D341Med (cell line): Measurements from ENCODE around the gene CEP72.

Experiments used
- DNase-seq: peaks from one replicate; pipeline ENCODE4 v3.0.0; 2012; ENCODE audit warnings: low spot score

The CEP72 gene

DNA sequence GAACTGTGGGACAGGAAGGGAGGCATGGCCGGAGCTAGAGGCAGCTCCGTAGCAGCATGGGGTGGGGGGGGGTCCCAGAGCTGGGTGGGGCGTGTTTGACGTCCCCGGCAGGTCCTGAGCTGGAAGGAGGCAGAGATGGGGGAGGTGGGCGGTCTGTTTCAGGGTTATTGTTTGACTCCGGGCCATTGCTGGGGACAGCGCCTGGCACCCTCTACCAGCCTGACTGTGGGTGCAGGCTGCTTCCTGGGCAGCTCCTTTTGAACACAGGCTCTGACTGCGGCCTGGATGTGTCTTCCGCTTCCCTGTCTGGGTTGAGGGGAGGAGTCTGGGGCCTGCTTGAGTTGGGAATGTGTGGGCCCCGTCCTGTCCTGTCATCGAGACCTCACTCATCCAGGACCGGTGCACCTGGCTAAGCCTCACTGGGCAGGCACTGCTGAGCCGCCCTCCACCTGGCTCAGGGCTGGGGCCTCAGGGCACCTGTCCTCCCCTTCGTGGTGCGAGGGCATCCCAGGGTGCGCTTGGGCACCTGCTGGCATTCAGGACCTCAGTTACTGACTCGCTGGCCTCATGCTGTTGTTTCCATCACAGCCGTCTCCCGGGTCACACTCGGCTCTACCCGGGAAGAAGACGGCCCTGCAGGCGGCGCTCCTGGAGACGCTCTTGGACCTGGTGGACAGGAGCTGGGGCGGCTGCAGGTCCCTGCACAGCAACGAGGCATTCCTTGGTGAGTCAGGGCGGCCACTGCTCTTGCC is 26.5 kb downstream of the CEP72 start:
- no peak for DNase-seq

GRCh38 chr5:639253-639530 is 27.1 kb downstream of the CEP72 start:
- DNase-seq: no peak

DNA sequence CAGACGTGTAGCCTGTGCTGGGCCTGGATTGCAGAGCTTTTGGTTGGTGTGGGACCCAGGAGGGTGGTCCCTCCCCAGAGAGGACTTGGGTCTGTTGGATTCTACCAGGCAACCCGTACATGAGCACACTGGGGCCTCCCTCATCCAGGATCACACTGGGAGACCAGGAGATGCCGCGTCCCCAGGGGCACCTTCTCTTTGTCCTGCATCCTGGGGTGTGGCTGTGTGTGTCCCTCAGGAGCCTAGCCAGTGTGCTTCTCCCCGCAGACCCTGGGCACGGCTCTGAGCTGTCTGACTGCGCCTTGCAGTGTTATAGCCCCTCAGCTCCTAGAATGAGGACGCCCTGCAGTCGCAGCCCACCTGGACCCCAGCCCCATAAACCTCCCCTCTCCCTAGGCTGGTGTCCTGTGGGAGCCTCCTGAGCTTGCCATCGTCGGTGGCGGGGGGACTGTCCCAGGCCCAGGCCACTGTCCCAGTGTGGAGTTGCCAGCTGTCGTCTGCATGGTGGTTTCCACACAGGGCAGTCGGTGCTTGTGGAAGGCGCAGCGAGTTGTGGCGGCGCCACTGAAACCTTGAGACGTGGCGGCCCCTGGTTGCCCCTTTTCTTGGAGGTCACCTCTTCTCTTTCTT is 27.6 kb downstream of the CEP72 start:
- no peak for DNase-seq

DNA sequence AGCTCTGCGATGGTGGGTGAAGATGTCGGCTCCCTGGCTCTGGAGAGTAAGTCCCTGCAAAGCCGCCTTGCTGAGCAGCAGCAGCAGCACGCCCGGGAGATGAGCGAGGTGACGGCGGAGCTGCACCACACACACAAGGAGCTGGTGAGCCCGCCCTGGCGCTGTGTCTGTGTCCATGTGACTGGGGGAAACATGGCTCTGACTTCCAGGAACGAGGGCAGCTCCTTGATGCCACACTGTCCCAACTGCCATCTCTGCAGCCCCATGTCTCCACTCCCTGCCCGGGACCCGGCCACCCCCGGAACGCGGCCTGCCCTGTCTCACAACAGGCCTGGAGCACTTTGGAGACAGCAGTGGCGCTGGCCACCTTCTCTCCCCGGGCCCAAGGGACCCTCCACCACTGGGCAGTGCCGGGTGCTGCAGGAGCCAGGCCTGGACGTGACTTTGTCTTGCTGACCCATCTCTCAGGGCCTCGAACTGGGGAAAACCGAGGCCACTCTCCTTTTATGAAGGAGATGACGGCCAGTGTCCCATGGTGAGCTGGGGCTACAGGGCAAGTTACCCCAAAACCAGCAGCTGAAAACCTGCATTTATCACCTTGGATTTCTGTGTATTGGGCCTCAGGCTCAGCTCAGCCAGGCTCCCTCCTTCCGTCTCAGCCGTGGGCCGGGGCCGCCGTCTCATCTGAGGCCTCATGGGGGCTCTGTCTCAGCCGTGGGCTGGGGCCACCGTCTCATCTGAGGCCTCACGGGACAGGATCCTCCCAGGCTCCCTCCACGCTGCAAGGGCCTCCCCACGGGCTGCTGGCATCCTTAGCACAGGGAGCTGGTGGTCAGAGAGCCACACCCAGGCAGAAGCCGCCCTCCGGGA is 28.6 kb downstream of the CEP72 start:
- DNase-seq: no peak

DNA sequence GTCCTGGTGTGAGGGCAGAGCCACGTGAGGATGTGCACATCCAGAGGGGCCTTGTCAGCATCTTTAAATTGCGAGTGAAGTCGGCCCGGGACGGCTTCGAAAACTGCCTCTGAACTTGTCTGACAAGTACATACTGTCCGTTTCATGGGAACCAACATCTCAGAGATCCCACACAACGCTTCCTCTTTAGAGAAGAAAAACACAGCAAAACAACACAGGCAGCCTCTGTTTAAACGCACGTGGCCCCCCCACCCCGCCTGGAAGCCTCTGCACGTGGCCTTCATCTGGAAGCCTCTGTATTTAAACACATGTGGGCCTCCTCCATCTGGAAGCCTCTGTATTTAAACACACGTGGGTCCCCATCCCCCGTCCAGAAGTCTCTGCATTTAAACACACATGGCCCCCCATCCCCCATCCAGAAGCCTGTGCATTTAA is 29.2 kb downstream of the CEP72 start:
- DNase-seq: no peak

DNA sequence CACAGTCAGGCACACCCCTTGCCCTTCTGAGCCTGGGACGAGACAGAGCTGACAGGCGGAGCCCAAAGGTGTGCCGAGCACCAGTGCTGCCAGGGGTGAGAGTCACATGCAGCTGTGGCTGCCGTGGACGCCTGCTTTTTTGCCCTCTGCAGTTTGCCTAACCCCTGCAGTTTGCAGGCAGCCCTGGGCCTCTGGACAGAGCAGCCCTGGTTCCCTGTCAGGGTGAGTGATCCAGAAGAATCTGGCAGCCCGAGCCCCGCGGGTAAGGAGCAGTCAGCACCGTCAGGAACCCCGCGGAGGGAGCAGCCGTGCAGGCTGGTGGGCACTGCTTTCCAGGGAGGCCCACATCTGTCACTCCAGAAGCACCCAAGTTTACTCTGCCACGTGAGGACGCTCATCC is 30.3 kb downstream of the CEP72 start:
- DNase-seq: no peak

DNA sequence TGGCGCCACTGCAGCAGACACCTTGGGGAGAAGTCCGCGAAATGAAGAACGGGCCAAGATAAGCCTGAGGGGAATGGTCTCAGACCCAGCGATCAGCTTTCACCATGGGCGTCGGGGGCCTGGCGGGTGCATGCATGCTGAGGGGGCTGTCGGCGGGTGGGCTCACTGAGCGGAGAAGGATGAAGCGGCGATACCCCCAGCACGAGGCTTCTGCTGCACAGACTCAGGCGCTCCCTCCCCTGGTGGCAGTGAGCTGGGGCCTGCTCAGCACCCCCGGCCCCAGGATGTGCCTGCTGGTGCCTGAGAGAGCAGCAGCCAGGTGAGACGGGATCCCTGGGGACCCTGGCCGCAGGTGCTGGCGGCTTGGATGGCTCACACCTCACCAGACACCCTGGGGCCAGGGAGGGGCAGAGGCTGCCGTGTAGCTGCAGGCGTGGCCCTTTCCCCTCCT is 31.2 kb downstream of the CEP72 start:
- no peak for DNase-seq

DNA sequence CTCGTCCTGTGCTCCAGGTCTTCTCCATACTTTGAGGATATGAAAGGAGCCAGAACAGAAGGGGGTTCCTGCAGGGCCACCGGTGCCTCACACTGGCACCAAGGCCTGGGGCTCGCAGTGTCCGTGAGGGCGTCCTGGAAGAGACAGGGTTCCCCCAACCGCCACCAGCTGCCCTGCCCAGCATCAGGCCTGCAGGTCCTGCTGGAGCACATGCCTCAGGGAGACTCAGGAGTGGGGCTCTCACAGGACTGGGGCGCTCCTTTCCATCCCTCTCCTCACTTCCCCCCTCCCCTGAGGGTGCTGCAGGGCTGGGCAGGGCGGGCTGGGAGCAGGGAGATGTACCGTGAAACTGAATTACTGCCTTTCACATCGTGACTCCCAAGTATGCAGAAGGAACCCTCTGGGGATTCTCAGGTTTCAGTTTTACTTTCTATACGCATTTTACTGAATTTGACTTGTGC is 31.7 kb downstream of the CEP72 start:
- DNase-seq: no peak

DNA sequence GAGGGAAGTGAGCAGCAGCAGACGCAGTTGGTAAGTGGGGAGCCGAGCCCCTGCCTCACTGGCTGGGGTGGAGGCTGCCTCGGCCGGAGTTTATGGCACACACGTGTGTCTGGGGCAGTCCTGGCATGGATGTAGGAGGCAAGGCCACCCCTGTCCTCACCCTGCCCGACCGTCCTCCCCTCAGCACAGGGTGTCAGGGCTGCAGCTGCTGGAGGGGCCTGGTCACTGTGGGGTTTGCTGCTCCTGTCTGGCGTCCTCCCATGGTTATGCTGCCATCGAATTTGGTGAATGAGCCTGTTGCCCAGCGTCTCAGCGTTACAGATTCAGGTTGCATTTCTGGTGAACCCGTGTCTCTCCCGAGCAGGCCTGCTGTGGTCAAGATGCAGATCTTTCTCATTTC is 32.4 kb downstream of the CEP72 start:
- DNase-seq: no peak

GRCh38 chr5:644971-645370 is 32.8 kb downstream of the CEP72 start:
- DNase-seq: no peak

DNA sequence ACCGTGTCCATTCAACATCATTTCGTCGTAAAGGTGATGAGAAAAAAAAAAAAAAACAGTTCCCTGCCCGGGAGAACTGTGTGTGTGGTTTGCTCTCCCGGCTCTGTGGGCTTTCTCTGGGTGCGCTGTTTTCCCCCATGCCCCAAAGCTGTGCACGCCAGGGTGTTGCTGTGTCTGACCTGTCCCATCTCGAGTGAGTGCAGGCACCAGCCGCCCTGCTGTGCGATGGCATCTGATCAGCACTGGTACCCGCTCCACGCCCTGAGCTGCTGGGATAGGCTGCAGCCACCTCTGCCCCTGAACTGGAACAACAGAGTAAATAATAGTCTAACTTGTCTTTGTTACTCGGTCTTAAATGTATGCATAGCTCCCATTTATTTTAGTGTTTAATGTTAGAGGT is 33.3 kb downstream of the CEP72 start:
- DNase-seq: no peak

- no peak for DNase-seq
Observed at GRCh38 chr5:646396-647201, 34.5 kb downstream of the CEP72 start.

GRCh38 chr5:647311-647710 is 35.2 kb downstream of the CEP72 start:
- DNase-seq: no peak

DNA sequence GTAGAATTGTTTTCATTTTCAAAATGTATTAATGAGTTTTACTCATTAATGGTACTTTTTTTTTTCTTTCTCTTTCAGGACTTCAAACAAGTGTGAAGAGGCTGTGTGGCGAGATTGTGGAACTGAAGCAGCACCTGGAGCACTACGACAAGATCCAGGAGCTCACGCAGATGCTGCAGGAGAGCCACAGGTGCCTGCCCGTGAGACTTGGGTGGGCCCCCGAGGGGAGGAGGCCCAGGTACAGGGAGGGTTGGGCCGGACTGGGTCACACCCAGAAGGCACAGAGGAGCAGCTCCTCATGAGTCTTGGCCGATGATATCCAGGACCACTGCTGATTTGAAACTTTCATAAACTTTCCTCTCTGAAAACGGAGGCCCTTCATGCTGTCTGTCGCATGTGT is 35.6 kb downstream of the CEP72 start:
- DNase-seq: no peak

DNA sequence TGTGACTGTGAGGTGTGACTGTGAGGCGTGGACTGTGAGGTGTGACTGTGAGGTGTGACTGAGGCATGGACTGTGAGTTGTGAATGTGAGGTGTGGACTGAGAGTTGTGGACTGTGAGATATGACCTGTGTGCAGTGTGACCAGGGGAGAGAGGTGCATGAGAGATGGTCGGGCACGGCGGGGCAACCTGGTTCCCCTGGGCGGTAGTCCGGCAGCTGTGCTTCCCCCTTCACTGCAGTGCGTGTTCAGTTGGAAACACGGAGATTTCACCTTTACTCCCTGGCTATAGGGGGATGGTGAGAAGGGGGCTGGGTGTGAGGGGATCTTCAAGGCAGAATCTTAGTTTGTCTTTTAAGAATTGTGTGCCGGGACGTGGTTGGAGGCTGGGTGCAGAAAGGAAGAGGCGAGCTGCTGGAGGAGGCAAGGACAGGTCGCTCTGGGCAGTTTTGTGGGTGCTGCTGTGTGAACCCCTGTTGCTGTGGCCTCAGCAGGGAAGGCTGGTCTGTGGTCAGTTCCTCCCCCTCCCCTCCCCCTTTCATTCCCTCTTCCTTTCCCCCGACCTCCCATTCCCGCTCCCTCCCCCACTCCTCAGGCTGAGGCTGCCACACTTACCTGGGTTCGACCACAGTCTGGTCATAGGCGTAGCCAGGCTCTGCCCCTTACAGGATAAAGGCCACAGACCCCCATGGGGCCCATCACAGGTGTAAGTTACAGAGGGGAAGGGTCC is 39.3 kb downstream of the CEP72 start:
- DNase-seq: peak; percentile 18

- DNase-seq: no peak
Observed at GRCh38 chr5:652023-652515, 39.9 kb downstream of the CEP72 start.

DNA sequence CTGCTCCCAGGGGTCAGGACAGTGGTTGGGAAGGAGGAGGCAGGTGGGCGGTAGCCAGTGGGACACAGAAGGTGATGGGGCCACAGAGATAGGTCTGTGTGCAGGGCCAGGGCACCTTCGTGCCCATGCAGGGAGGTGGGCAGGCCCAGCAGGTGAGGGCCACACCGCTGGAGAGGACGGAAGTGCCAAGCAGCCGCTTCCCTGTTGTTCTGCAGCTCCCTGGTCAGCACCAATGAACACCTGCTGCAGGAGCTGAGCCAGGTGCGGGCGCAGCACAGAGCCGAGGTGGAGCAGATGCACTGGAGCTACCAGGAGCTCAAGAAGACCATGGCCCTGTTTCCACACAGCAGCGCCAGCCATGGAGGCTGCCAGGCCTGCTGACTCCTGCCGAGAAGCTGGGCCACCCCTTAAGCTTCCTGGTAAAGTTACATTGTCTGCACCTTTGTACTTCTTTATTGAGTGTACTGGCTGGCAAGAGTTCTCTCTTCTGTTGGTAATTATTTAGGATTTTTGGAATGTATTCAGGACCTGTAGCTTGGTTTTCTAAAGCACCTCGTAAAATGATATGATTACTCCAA is 40.7 kb downstream of the CEP72 start:
- DNase-seq: no peak

DNA sequence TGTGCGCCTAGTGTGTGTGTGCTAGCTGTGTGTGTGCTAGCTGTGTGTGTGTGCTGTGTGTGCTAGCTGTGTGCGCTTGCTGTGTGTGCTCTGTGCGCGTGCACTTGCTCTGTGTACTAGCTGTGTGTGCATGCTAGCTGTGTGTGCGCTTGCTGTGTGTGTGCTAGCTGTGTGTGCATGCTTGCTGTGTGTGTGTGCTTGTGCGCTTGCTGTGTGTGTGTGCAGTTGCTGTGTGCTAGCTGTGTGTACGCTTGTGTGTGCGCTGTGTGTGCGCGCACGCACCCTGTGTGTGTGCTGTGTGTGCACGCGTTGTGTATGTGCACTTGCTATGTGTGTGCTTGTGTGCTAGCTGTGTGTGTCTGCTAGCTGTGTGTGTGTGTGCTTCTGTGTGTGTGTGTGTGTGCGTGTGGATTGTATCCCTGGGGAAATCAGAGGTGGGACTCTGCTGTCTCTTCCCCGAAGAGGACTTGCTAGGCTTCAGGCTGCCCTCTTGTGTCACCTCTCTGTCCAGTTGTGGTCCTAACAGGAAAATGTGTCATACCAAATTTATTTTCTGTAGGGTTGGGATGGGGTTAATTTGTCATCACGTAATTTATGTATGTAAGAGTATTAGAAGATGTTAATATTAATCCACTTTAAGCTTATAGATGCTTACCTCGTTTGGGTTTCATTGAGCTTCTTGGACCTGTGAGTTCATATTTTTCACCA is 42.1 kb downstream of the CEP72 start:
- DNase-seq: no peak

GRCh38 chr5:655406-655805 is 43.3 kb downstream of the CEP72 start:
- DNase-seq: no peak

- no peak for DNase-seq
Observed at GRCh38 chr5:657570-657969, 45.4 kb downstream of the CEP72 start.
